HEK293 (cell line): ENCODE data around the gene GOLGA8B.

ENCODE experiments used
- CTCF ChIA-PET: fragments of 350-600 bp; formaldehyde crosslinking; extraction: SDS; loops from one replicate; lab custom pipeline; 2021; ENCODE audit warnings: antibody characterized with exemption; lab: Yijun Ruan, JAX
- POLR2A ChIA-PET: fragments of 300-600 bp; formaldehyde crosslinking; extraction: SDS; loops from one replicate; lab custom pipeline; 2020; ENCODE audit warnings: antibody characterized with exemption, inconsistent platforms; lab: Yijun Ruan, JAX
- H3K27ac ChIP-seq: fragments of 200-500 bp; sonication (Bioruptor generic); 2 replicates; pipeline ENCODE4 v1.5.1; 2014; ENCODE audit warnings: low read depth, low read length, control low read depth, inconsistent platforms; ENCODE audit errors: extremely low read depth
- H3K36me3 ChIP-seq, 2 experiments: fragments of 200-500 bp in 1 of 2; sonication (Bioruptor generic) in 1 of 2; 1 replicate in 1 of 2; 2 replicates in 1 of 2; pipeline ENCODE4 v1.5.1; 2014 to 2017; ENCODE audit warnings: inconsistent platforms in 2 of 2, low read length in 2 of 2; ENCODE audit not compliant: control insufficient read depth in 2 of 2, insufficient read depth in 1 of 2
- H3K4me1 ChIP-seq: fragments of 200-500 bp; sonication (Bioruptor generic); 2 replicates; pipeline ENCODE4 v1.5.1; 2014; ENCODE audit warnings: mild to moderate bottlenecking, low read length, inconsistent platforms; ENCODE audit not compliant: control insufficient read depth, insufficient read depth
- H3K4me3 ChIP-seq: 2 replicates; pipeline ENCODE4 v1.5.1; 2011; ENCODE audit warnings: low read depth, mild to moderate bottlenecking, control low read depth, low read length, moderate library complexity
- H3K9me3 ChIP-seq: fragments of 200-500 bp; sonication (Bioruptor generic); 2 replicates; pipeline ENCODE4 v1.5.1; 2014; ENCODE audit warnings: low read depth, low read length, inconsistent platforms; ENCODE audit not compliant: control insufficient read depth, insufficient read depth
- BCL11B ChIP-seq: fragments of 450-650 bp; formaldehyde crosslinking; IDR thresholded peaks from 2 replicates; pipeline ENCODE4 v1.5.1; 2016; ENCODE audit warnings: low read depth, missing biosample characterization, missing genetic modification characterization
- GLI4 ChIP-seq: fragments of 450-650 bp; formaldehyde crosslinking; IDR thresholded peaks from 2 replicates; pipeline ENCODE4 v1.5.1; 2016; ENCODE audit warnings: missing biosample characterization, missing genetic modification characterization
- HOXA7 ChIP-seq: sonication (generic); formaldehyde crosslinking; IDR thresholded peaks from 2 replicates; pipeline ENCODE4 v1.8.1; 2022; ENCODE audit warnings: missing genetic modification reagents, borderline replicate concordance
- HOXD13 ChIP-seq: sonication (generic); formaldehyde crosslinking; IDR thresholded peaks from 2 replicates; pipeline ENCODE4 v1.8.0; 2022; ENCODE audit warnings: missing genetic modification reagents, borderline replicate concordance
- KLF1 ChIP-seq: fragments of 450-650 bp; formaldehyde crosslinking; IDR thresholded peaks from 2 replicates; pipeline ENCODE4 v1.5.1; 2016; ENCODE audit warnings: missing biosample characterization, missing genetic modification characterization
- KLF16 ChIP-seq: fragments of 450-650 bp; formaldehyde crosslinking; IDR thresholded peaks from 2 replicates; pipeline ENCODE4 v1.5.1; 2017; ENCODE audit warnings: missing biosample characterization, missing genetic modification characterization
- KLF7 ChIP-seq: fragments of 450-650 bp; formaldehyde crosslinking; IDR thresholded peaks from 2 replicates; pipeline ENCODE4 v1.5.1; 2016; ENCODE audit warnings: missing biosample characterization, missing genetic modification characterization, borderline replicate concordance
- KLF8 ChIP-seq: fragments of 450-650 bp; formaldehyde crosslinking; IDR thresholded peaks from 2 replicates; pipeline ENCODE4 v1.5.1; 2016; ENCODE audit warnings: missing biosample characterization, missing genetic modification characterization
- MYNN ChIP-seq: fragments of 450-650 bp; formaldehyde crosslinking; IDR thresholded peaks from 2 replicates; pipeline ENCODE4 v1.5.1; 2016; ENCODE audit warnings: missing biosample characterization, missing genetic modification characterization, borderline replicate concordance
- PBX3 ChIP-seq: sonication (generic); formaldehyde crosslinking; IDR thresholded peaks from 2 replicates; pipeline ENCODE4 v1.8.1; 2022; ENCODE audit warnings: mild to moderate bottlenecking, moderate library complexity, missing genetic modification reagents
- PRDM1 ChIP-seq: fragments of 450-650 bp; formaldehyde crosslinking; IDR thresholded peaks from 2 replicates; pipeline ENCODE4; 2016; ENCODE audit warnings: missing biosample characterization, missing genetic modification characterization
- PRDM6 ChIP-seq: fragments of 450-650 bp; formaldehyde crosslinking; IDR thresholded peaks from 2 replicates; pipeline ENCODE4 v1.5.1; 2017; ENCODE audit warnings: missing biosample characterization, missing genetic modification characterization
- SCRT2 ChIP-seq: fragments of 450-650 bp; formaldehyde crosslinking; IDR thresholded peaks from 2 replicates; pipeline ENCODE4 v1.5.1; 2016; ENCODE audit warnings: missing biosample characterization, missing genetic modification characterization
- SETDB1 ChIP-seq: IDR thresholded peaks from one replicate; pipeline ENCODE4 v1.6.1; 2017; ENCODE audit warnings: mild to moderate bottlenecking, low read length, moderate library complexity, mixed read lengths; ENCODE audit not compliant: insufficient read length
- YY2 ChIP-seq: fragments of 450-650 bp; formaldehyde crosslinking; IDR thresholded peaks from 2 replicates; pipeline ENCODE4 v1.5.1; 2016; ENCODE audit warnings: missing biosample characterization, missing genetic modification characterization
- ZBTB7A ChIP-seq: fragments of 450-650 bp; formaldehyde crosslinking; IDR thresholded peaks from 2 replicates; pipeline ENCODE4 v1.5.1; 2016; ENCODE audit warnings: low read depth, missing biosample characterization, missing genetic modification characterization
- ZNF112 ChIP-seq: fragments of 450-650 bp; formaldehyde crosslinking; IDR thresholded peaks from 2 replicates; pipeline ENCODE4 v1.5.0; 2017; ENCODE audit warnings: missing biosample characterization, missing genetic modification characterization
- ZNF133 ChIP-seq: fragments of 450-650 bp; formaldehyde crosslinking; IDR thresholded peaks from 2 replicates; pipeline ENCODE4 v1.5.1; 2016; ENCODE audit warnings: missing biosample characterization, missing genetic modification characterization
- ZNF140 ChIP-seq: fragments of 450-650 bp; formaldehyde crosslinking; IDR thresholded peaks from 2 replicates; pipeline ENCODE4 v1.5.1; 2016; ENCODE audit warnings: missing biosample characterization, missing genetic modification characterization
- ZNF211 ChIP-seq: fragments of 450-650 bp; formaldehyde crosslinking; IDR thresholded peaks from 2 replicates; pipeline ENCODE4 v1.5.1; 2016; ENCODE audit warnings: low read depth, missing biosample characterization, missing genetic modification characterization
- ZNF214 ChIP-seq: fragments of 450-650 bp; formaldehyde crosslinking; IDR thresholded peaks from 2 replicates; pipeline ENCODE4 v1.5.1; 2017; ENCODE audit warnings: missing biosample characterization, mild to moderate bottlenecking, missing genetic modification characterization, borderline replicate concordance
- ZNF221 ChIP-seq: fragments of 450-650 bp; formaldehyde crosslinking; IDR thresholded peaks from 2 replicates; pipeline ENCODE4 v1.5.1; 2017; ENCODE audit warnings: missing biosample characterization, missing genetic modification characterization, borderline replicate concordance
- ZNF292 ChIP-seq: fragments of 450-650 bp; formaldehyde crosslinking; IDR thresholded peaks from 2 replicates; pipeline ENCODE4 v1.5.1; 2016; ENCODE audit warnings: low read depth, missing biosample characterization, missing genetic modification characterization, borderline replicate concordance
- ZNF391 ChIP-seq: fragments of 450-650 bp; formaldehyde crosslinking; IDR thresholded peaks from 2 replicates; pipeline ENCODE4 v1.5.1; 2016; ENCODE audit warnings: low read depth, missing biosample characterization, missing genetic modification characterization, borderline replicate concordance
- ZNF513 ChIP-seq: fragments of 450-650 bp; IDR thresholded peaks from 2 replicates; pipeline ENCODE4 v1.5.1; 2018; ENCODE audit warnings: missing biosample characterization, missing genetic modification characterization
- ZNF548 ChIP-seq: fragments of 450-650 bp; formaldehyde crosslinking; IDR thresholded peaks from 2 replicates; pipeline ENCODE4 v1.5.1; 2016; ENCODE audit warnings: missing biosample characterization, missing genetic modification characterization
- ZNF596 ChIP-seq: fragments of 450-650 bp; IDR thresholded peaks from 2 replicates; pipeline ENCODE4 v1.5.0; 2018; ENCODE audit warnings: missing biosample characterization, mild to moderate bottlenecking, missing genetic modification characterization, moderate library complexity
- ZNF623 ChIP-seq: fragments of 450-650 bp; formaldehyde crosslinking; IDR thresholded peaks from 2 replicates; pipeline ENCODE4 v1.5.1; 2016; ENCODE audit warnings: missing biosample characterization, missing genetic modification characterization
- ZNF626 ChIP-seq: fragments of 450-650 bp; sonication (Bioruptor Pico); formaldehyde crosslinking; IDR thresholded peaks from 2 replicates; pipeline ENCODE4 v1.5.1; 2018; ENCODE audit warnings: missing biosample characterization, missing genetic modification characterization, inconsistent platforms
- ZNF629 ChIP-seq: fragments of 450-650 bp; formaldehyde crosslinking; IDR thresholded peaks from 2 replicates; pipeline ENCODE4 v1.5.1; 2017; ENCODE audit warnings: missing biosample characterization, missing genetic modification characterization
- ZNF654 ChIP-seq: fragments of 450-650 bp; formaldehyde crosslinking; IDR thresholded peaks from 2 replicates; pipeline ENCODE4 v1.5.1; 2016; ENCODE audit warnings: low read depth, missing biosample characterization, missing genetic modification characterization
- ZNF768 ChIP-seq: fragments of 450-650 bp; formaldehyde crosslinking; IDR thresholded peaks from 2 replicates; pipeline ENCODE4 v1.5.1; 2018; ENCODE audit warnings: missing biosample characterization, mild to moderate bottlenecking, missing genetic modification characterization
- ZXDB ChIP-seq: fragments of 450-650 bp; formaldehyde crosslinking; IDR thresholded peaks from 2 replicates; pipeline ENCODE4 v1.5.1; 2016; ENCODE audit warnings: missing biosample characterization, missing genetic modification characterization

GOLGA8B gene

GRCh38 chr15:34588046-34588674 is 4.7 kb upstream of the GOLGA8B start:
- Histone ChIP-seq H3K4me3 (peak overlapping the region; percentile 20), H3K27ac (no peak overlapping the region), H3K36me3 (no peaks in the 10 kb centered on the region), H3K4me1 (no peaks in the 10 kb centered on the region), H3K9me3 (no peaks in the 10 kb centered on the region)
- POLR2A ChIA-PET = interaction anchor here (0.6 to 1.0 kb wide), 3 partner anchors 152 to 378 kb away, joined by 3 to 4 read pairs (median 4); partner anchors contain the start of gene KATNBL1
- TF ChIP-seq SETDB1 = peak; percentile 54
- TF ChIP-seq PBX3 (CRISPR knock-in tag) = no peak
- no peak for TF ChIP-seq ZNF292
- TF ChIP-seq ZNF629 (tag by site-specific recombination) = no peak
- 0 out of 2 replicates have a peak, but pooled peaks have one; percentile 20 for TF ChIP-seq KLF16 (tag by site-specific recombination)
- TF ChIP-seq ZNF214 (tag by site-specific recombination) = no peak
- no peak for TF ChIP-seq ZNF112 (tag by site-specific recombination)
- TF ChIP-seq ZBTB7A (tag by site-specific recombination) = no peak
- no peak for TF ChIP-seq ZXDB (tag by site-specific recombination)
- TF ChIP-seq ZNF391 (tag by site-specific recombination) = no peak
- no peak for TF ChIP-seq KLF7
- TF ChIP-seq ZNF140 (tag by site-specific recombination) = no peak
- no peak for TF ChIP-seq HOXD13 (CRISPR knock-in tag)
- no peak for TF ChIP-seq ZNF596 (tag by site-specific recombination)
- no peak for TF ChIP-seq MYNN (tag by site-specific recombination)
- TF ChIP-seq PRDM6 = no peak
- no peak for TF ChIP-seq ZNF513
- TF ChIP-seq ZNF623 (tag by site-specific recombination) = no peak
- TF ChIP-seq HOXA7 (CRISPR knock-in tag) = no peak
- TF ChIP-seq ZNF548 (tag by site-specific recombination) = no peak
- TF ChIP-seq ZNF768 = no peak
- no peak for TF ChIP-seq ZNF626
- TF ChIP-seq PRDM1 (tag by site-specific recombination) = peak; percentile 16; the same call in 1 of the 2 replicates
- 0 out of 2 replicates have a peak, but pooled peaks have one; percentile 37 for TF ChIP-seq YY2 (tag by site-specific recombination)
- TF ChIP-seq ZNF133 (tag by site-specific recombination) = no peak
- TF ChIP-seq BCL11B (tag by site-specific recombination) = no peak
- peak; percentile 55 for TF ChIP-seq SCRT2 (tag by site-specific recombination)
- no peak for TF ChIP-seq GLI4 (tag by site-specific recombination)
- TF ChIP-seq KLF1 = no peak
- TF ChIP-seq ZNF211 (tag by site-specific recombination) = no peak
- peak; percentile 69 for TF ChIP-seq ZNF654 (tag by site-specific recombination)
- TF ChIP-seq ZNF221 = no peak
- no peak for TF ChIP-seq KLF8 (tag by site-specific recombination)
- CTCF ChIA-PET = interaction anchor here (0.6 to 1.5 kb wide), 7 partner anchors 71 to 527 kb away, joined by 3 to 7 read pairs (median 4); partner anchors contain the start of gene EMC7
